GM19023 (cell line): ENCODE results near the gene L3MBTL2.
"Not testable (repeated sequence)": the region's sequence is repeated elsewhere in the genome, so short reads cannot be mapped to it uniquely, and the experiment has no call there.

ENCODE experiments used
- ATAC-seq: cut with Tn5 transposase; IDR thresholded peaks from one replicate; pipeline ENCODE4 v1.9.1; 2021; ENCODE audit warnings: mild to moderate bottlenecking, moderate library complexity; ENCODE audit not compliant: unreplicated experiment

L3MBTL2 gene

DNA sequence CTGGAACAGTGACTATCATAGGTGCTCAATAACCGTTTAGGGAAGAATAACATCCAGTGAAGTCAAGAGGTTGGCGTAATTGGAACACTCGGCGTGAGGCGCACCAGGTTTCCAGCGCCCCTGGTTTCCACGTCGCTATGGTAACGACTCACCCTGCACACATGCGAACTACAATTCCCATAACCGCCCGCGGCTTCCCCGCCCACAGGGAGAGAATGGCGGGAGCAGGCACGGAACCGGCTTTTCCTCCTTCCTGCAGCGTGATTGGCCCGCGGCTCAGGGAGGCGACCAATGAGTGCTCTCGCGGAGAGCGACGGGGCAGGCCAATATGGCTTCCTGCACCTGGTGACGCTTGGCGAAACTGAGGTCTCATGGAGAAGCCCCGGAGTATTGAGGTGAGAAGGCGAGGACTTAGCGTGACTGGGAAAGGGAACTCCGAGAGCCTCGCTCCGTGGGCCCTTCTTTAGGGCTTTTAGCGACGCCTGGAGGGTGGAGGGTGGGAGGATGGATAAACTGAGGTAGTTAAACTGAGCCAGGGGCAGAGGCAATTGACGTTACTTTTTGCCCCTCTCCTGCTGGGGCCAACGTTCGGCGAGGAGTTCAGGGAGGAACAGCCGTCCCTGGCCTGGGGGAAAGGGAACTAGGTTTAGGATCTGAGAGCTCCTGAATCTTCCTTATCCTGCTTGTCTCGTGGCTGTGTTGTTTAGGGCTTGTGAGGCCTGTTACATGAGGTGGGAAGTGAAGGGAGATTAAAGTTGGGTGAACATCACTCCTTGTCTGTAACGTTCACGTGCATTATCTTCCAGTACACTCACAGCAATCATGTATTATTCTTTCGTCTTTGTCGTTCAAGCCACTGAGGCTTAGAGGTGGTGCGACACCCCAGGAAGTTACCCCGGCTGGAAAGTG lies at the start of gene L3MBTL2:
Gene L3MBTL2 (plus strand): TSS at position 321 of the 909 bp plus-strand sequence. CDS start 51 bp downstream, at position 372.
- peak; percentile 96 for ATAC-seq

DNA sequence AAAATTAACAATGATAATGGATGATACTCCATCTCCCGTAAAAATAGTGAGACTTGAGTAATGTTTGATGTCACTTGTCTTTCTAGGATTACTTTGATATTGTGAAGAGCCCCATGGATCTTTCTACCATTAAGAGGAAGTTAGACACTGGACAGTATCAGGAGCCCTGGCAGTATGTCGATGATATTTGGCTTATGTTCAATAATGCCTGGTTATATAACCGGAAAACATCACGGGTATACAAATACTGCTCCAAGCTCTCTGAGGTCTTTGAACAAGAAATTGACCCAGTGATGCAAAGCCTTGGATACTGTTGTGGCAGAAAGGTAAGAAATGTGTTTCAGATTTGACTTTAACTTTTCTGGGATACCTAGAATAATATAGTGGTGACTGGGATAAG lies 48.0 kb upstream of the L3MBTL2 start:
- no peak for ATAC-seq

DNA sequence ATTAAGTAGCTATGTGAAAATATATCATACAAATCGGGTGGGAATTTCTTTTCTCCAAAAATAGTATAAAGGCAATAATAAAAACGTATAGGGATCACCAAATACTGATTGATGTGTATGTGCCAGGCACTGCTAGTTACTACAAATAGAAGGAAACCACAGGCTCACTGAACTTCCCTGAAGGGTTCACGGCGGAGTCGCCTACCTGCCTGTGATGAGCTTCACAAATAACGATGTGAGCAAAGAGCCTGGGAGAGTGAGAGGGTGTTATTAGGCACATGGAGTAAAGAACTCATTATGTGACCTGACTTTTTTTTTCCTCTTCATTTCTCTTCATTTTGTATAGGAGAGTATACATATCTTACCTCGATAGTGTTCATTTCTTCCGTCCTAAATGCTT lies 36.0 kb upstream of the L3MBTL2 start:
- ATAC-seq = no peak

DNA sequence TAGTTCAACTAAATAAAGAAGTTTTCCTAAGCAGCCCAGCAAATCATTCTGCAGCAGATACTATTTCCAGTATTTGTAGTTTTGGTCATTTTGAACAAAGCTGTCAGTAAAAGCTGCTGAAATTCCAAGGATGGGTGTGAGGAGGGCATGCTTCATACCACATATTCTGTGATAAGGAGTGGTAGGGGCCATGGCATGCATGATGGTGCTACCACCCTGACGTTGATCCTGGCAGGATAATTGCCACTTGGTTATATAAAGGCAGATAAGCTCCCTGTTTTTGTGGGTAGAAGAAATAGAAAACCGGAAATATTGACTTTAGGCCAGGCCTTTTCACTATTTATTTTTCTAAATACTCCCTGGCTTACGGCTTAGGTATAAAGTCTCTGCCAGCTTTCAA lies 33.1 kb upstream of the L3MBTL2 start:
- ATAC-seq = no peak

DNA sequence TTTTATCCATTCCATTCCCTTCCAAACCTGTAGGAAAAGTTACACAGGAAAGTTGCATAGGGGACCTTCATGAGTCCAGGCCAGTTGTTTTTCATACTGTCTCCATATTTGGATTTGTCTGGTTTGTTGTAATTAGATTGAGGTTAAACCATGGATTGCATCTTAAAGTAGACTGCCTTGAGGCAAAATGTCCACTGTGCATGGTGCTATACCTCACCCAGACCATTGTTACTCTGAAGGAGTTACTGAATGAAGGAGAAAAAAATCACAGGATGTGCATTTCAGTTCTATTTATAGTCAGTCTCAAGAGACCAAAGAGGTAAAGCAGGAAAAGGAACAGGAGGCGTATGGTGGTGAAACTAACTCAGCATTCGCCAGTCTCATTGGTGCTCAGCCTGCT lies 29.6 kb upstream of the L3MBTL2 start:
- ATAC-seq = no peak

DNA sequence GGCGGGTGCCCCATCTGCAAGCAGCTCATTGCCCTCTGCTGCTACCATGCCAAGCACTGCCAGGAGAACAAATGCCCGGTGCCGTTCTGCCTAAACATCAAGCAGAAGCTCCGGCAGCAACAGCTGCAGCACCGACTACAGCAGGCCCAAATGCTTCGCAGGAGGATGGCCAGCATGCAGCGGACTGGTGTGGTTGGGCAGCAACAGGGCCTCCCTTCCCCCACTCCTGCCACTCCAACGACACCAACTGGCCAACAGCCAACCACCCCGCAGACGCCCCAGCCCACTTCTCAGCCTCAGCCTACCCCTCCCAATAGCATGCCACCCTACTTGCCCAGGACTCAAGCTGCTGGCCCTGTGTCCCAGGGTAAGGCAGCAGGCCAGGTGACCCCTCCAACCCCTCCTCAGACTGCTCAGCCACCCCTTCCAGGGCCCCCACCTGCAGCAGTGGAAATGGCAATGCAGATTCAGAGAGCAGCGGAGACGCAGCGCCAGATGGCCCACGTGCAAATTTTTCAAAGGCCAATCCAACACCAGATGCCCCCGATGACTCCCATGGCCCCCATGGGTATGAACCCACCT lies 28.0 kb upstream of the L3MBTL2 start:
- no peak for ATAC-seq

DNA sequence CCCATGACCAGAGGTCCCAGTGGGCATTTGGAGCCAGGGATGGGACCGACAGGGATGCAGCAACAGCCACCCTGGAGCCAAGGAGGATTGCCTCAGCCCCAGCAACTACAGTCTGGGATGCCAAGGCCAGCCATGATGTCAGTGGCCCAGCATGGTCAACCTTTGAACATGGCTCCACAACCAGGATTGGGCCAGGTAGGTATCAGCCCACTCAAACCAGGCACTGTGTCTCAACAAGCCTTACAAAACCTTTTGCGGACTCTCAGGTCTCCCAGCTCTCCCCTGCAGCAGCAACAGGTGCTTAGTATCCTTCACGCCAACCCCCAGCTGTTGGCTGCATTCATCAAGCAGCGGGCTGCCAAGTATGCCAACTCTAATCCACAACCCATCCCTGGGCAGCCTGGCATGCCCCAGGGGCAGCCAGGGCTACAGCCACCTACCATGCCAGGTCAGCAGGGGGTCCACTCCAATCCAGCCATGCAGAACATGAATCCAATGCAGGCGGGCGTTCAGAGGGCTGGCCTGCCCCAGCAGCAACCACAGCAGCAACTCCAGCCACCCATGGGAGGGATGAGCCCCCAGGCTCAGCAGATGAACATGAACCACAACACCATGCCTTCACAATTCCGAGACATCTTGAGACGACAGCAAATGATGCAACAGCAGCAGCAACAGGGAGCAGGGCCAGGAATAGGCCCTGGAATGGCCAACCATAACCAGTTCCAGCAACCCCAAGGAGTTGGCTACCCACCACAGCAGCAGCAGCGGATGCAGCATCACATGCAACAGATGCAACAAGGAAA lies 27.3 kb upstream of the L3MBTL2 start:
- no peak for ATAC-seq

DNA sequence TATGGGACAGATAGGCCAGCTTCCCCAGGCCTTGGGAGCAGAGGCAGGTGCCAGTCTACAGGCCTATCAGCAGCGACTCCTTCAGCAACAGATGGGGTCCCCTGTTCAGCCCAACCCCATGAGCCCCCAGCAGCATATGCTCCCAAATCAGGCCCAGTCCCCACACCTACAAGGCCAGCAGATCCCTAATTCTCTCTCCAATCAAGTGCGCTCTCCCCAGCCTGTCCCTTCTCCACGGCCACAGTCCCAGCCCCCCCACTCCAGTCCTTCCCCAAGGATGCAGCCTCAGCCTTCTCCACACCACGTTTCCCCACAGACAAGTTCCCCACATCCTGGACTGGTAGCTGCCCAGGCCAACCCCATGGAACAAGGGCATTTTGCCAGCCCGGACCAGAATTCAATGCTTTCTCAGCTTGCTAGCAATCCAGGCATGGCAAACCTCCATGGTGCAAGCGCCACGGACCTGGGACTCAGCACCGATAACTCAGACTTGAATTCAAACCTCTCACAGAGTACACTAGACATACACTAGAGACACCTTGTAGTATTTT lies 26.6 kb upstream of the L3MBTL2 start:
- no peak for ATAC-seq

DNA sequence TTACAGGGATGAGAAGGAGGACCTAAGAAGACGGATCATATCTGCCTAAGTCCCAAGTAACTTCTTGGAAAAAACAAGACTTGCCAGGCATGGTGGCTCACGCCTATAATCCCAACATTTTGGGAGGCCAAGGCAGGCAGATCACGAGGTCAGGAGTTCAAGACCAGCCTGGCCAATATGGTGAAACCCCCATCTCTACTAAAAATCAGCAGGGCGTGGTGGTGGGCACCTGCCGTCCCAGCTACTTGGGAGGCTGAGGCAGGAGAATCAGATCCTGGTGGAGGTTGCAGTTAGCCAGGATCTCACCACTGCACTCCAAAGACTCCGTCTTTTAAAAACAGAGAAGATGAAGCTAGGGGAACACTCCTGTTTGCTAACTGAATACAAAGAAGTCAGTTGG lies 24.8 kb upstream of the L3MBTL2 start:
- not testable (repeated sequence) for ATAC-seq

DNA sequence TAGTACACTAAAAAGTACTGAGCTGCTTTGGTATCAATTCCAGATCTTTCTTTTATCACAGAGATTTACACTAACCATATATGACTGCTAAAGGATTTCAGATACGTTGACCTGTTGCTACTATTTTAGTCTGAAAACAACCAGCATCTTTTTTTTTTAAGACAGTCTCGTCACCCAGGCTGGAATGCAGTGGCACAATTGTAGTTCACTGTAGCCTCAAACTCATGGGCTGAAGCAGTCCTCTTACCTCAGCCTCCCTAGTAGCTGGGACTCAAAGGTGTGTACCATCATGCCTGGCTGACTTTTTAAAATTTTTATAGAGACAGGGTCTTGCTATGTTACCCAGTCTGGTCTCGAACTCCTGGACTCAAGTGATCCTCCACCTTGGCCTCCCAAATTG lies 24.2 kb upstream of the L3MBTL2 start:
- ATAC-seq = no peak

DNA sequence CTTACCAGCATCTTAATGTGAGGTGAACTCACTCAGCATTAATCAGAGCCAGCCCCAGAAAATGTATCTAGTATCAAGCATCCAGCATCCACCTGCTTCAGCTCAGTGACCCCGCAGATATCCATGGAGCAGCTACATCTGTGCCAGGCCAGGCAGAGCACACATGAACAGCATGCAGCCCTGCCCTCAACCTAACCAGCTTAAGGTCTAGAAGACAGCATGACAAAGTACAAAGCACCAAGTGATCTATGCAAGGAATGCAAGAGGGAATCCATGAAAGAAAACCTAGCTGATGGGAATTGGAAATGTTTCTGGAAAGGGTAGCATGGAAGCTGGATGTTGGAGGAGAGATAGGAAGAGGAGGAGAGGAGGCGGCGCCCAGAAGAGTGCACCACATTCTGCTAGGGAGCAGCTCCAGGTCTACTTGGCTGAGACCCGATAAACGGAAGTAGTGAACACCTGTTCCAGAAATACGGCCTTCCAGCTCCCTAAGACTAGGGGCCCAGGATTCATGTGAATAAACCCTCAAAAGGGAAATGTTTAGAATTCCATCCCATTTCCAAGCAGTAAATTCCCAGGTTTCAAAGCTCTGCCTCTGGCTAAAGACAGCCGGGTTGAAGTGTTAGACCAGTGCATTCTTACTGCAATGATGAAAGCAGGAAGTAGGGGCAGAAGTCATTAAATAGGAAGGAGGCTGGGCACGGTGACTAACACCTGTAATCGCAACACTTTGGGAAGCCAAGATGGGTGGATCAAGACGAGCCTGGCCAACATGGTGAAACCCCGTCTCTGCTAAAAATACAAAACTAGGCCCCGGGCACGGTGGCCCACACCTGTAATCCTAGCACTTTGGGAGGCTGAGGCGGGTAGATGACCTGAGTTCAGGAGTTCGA lies 23.5 kb upstream of the L3MBTL2 start:
- no peak for ATAC-seq

DNA sequence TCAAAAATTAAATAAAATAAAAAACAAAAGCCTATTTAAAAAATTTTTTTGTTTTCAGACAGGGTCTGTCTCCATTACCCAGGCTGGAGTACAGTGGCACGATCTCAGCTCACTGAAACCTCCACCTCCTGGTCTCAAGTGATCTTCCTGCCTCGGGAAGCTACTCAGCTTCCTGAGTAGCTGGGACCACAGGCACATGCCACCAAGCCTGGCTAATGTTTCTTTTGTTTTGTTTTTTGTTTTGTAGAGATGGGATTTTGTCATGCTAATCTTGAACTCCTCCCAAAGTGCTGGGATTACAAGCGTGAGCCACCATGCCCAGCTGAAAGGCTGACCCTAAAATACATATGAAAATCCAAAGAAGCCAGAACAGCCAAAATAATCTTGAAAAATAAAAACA lies 20.4 kb upstream of the L3MBTL2 start:
- ATAC-seq = no peak

DNA sequence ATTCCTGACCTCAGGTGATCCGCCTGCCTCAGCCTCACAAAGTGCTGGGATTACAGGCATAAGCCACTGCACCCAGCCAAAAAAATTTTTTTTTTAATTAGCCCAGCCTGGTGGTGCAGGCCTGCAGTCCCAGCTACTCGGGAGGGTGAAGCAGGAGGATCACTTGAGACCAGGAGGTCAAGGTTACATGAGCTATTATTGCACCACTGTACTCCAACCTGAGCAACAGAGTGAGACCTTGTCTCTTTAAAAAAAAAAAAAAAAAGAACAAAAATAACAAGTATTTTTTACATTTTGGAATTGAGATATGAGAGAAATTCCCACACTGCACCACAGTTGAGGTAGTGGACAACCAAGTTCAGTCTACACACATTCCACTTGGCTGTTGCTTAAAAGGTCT lies 13.6 kb upstream of the L3MBTL2 start:
- no peak for ATAC-seq

DNA sequence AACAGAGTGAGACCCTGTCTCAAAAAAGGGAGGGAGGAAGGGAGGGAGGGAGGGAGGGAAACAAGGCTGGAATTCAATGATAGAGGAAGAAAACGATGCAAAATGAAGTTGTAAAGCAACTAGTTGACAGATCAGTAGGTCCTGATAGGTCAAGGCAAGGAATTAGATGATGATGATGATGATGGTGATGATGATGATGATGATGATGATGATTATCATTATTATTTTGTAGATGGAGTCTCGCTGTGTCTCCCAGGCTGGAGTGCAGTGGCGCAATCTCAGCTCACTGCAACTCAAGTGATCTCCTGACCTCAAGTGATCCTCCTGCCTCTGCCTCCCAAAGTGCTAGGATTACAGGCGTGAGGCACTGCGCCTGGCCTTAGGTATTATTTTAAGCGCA lies 11.3 kb upstream of the L3MBTL2 start:
- ATAC-seq = no peak

DNA sequence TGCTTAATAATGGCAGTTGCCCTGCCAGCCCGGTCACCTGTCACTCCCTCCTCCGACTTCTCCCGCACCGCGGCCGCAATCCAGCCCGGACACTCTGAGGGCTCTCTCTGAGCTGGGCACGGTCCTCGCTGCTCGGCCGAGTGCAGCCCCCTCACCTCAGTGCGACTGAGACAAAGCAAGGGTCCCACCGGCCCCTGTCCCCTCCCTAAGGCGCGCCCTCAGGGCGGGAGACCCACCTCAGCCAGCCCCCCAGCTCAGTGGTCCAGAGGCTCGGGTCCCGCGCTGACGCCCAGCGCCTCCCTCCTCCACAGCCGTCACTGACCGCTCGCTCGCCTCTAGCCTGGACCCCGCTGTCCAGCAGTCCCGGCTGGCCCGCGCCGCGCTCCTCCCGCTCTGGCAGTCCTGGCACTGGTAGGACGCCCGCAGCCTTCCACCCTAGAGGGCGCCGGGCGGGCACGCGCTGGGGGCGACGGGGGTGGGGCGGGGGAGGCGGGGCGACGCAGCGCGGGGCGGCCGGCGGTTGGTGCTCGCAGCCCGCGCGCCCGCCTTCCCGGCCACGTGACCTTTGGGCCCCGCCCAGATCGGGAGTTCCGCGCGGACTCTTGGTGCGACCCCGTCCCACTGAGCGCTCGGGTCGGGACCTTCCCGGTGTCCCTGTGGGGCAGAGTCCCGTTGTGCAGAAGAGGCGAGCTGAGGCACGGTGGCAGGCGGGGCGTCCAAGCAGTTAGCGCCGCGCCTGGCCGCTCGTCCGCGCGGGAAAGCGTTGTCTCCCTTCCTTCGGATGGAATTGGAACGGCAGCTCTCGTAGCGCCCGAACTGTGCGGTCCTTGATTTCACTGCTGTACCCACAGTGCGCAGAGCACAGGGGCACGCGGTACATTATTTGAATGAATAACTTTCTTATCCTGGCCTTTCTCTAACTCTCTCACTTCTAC lies 7.8 kb upstream of the L3MBTL2 start:
- ATAC-seq = peak; percentile 77

DNA sequence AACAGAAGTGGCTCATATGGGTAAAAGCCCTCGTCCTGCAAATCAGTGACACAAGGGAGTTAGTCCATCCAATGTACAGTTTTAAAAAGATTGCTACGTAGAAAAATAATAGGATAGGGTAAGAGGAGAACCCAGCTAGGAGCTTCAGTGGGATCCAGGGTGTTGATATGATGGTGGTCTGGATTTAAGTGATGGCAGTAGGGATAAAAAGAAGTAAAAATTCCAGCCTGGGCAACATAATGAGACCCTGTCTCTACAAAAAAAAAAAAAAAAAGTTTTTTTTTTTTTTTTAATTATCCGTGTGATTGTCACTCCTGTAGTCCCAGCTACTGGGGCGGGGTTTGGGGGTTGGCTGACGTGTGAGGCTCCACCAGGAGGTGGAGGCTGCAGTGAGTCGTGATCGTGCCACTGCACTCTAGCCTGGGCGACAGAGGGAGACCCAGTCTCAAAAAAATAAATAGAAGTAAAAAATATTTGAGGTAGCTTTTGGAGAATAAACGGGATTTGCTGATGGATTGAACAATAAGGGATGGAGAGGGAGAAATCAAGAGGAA lies 7.0 kb upstream of the L3MBTL2 start:
- ATAC-seq = no peak

DNA sequence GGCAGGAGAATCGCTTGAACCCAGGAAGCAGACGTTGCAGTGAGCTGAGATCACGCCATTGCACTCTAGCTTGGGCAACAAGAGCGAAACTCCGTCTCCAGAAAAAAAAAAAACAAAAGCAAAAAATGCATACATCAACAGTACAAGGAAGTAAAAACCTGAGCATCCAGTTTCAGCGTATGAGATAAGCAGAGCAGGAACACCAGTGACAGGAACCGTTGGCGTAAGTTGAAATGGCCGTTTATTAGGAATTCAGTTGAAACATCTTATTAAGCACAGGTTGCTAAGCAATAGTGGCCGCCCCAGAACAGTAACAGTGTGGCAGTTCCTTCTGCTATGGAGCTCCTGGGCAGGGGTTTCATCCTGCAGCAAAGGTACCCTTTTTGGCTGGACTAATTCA lies 4.0 kb upstream of the L3MBTL2 start:
- no peak for ATAC-seq

DNA sequence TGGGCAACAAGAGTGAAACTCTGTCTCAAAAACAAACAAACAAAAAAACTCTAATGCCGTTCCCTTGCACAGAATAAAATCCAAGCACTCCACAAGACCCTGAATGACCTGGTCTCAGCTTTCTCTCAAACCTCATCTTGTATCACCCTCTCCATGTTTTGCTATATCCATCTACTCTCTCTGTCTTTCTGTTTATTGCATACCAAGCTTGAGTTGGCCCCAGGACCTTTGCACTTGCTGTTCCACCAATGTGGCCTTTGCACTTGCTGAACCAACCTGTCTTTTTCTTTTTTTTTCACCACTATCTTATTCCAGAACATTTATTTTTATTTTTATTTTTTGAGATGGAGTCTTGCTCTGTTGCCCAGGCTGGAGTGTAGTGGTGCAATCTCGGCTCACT lies 2.0 kb upstream of the L3MBTL2 start:
- no peak for ATAC-seq

DNA sequence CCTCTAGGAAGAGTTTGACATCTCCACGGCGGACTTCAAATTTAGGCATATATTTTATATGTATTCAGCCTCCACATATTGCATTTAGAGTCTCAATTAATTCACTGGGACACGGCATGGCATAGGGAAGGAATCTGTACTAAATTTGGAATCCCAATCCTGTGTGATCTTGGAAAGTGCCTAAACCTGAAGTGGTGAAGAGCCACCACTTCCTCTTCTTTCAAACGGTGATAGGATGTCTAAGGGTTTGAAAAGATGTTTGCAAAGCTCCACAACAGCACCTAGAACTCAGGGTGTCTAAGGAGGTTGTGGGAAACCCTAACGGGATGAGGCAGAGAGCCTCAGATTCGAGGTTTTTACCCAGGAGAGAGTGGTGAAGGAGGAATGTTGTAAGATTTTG lies 1.0 kb upstream of the L3MBTL2 start:
- no peak for ATAC-seq
